DMS 273 treated with DMSO at 0.1 percent for 48 hours (cell line): ENCODE measurements around the gene ZNF273.
A peak's percentile ranks its signal among the peaks of the same experiment; 100 is the strongest.

Source experiments
- DNase-seq: peaks from one replicate; lab custom pipeline; 2025; lab: John Stamatoyannopoulos, UW

The ZNF273 gene

DNA sequence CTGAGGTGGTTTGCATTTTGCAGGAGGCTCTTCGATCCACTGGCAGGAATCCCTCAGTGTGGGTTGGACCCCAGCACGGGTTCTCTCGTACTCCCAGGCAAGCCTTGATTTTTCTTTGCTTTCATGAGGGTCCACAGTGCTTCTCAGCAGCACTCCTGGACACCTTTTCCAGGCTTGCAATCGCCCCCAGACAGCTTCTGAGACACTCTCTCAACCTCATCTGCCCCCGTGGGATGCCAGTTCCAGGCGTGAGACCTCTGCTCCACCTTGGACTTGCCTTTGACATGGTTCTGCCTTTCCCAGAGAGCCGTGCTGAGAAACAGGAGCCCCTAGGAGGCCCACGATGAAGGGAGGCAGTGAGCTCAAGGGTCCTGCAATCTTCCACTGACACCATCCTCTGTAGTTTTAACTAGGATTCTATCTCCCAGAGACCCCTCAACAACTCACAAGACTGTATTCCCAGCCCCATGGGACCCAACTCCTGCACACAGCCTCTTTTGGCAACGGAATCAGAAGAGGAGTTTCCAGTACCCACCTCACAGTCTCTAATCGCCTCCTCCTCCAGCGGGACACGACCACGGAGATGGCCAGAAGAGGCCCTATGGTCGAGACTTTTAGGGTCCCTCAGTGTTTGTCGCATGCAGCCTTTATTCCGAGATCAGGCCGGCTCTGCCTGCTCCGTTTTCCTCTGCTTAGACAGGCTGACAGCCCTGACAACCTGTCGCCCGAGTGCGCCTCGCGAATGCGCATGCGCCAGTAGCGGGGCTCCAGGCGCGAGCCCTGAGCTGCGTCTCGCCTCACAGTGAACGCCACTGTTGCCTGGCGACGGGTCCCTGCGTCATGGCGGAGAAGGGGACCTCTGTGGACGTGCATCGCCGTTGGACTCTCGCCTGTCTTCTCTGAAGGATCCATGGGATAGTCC, 26.0 kb upstream of the ZNF273 start:
- DNase-seq, result peak; percentile 27

DNA sequence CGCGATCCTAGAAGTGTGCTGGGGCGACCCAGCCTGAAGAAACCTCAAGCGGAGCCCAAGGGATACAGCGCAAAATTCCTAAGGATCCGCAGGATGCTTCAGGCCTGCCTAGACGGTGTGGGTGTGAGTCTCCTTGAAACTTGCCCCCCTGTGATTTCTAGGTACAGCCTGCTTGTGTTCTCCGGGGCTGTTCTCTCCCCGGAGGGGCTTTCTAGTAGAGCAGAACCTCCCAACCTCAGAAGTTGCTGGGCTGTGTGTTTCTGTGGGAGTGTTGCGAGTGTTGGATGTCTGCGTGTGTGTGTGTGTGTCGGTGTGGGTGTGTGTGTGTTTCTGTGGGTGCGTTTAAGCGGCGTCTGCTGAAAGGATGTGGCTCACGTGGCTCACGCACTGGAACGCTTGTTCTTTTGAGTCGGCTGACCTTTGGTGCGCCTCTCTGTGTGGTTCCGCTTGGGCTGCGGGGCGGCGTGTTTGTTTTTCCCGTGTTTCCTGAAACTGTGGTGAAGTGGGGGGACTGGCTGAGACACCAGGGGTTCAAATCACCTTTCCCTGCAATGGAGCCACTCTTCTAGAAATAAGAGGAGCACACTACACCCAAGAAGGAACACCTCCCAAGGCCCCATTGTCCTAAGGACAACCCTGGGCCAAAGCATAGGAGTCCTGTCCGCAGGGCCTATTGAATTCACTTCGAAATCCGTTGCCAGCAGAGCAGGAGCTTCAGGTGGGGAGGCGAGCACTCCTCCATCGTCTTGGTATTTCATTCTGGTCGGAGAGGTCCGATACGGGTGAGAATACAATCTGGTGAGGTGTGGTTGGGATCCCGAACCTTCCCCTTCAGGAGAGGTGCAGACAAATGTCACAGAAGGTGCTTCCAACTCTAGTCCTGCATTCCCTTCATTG, 25.1 kb upstream of the ZNF273 start:
- DNase-seq, result no peak

DNA sequence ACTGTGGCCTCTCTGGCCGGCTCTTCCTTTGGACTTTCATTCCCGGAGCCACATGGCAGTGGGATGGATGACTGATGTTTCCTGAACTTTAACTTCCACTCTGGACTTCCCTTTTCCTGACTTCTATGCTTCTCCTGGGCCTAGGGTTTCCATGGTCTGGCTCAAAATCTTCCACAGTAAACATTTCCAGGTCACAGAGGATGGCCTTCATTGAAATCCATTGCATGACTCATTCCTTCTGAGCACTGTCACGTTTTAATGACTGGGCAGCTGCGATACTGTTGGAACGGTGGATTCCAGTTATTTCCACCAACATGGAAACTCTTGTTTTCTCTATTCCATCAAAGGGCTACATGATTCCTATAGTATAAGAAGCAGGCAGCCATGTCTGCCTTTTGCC, 24.4 kb upstream of the ZNF273 start:
- DNase-seq, result no peak

DNA sequence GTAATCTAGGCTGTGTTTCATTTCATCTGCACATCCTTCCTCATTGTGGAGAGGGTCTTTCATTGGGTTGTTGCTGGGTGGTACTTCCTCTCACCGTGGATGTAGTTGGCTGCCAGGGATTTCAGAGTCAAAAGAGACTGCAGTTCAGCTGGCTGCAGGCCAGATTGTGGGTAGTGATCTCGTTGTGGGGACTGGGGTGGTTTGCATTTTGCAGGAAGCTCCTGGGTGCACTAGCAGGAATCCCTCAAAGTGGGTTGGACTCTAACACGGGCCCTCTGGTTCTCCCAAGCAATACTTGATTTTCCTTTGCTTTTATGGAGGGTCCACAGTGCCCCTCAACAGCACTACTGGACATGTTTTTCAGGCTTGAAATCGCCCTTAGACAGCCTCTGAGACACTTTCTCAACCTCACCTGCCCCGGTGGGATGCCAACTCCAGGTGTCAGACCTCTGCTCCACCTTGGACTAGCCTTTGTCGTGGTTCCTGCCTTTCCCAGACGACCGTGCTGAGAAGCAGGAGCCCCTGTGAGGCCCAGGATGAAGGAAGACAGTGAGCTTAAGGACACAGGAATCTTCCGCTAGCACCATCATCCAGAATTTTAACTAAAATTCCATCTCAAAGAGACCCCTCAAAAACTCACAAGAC, 23.9 kb upstream of the ZNF273 start:
- DNase-seq, result no peak

DNA sequence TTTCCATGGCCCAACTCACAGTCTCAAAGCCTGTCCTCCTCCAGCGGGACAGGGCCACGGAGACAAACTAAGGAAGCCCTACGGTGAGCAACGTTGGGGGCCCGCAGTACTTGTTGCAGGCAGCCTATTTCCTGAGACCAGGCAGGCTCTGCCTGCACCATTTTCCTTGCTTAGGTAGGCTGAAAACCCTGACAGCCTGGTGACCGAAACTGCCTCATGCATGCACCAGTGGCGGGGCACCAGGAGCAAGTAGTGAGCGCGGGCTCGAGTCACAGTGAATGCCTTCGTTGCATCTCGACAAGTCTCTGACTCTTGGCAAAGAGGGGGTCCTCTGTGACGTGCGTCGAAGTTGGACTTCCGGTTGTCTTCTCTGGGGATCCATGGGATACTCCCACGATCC, 23.3 kb upstream of the ZNF273 start:
- no peak for DNase-seq

DNA sequence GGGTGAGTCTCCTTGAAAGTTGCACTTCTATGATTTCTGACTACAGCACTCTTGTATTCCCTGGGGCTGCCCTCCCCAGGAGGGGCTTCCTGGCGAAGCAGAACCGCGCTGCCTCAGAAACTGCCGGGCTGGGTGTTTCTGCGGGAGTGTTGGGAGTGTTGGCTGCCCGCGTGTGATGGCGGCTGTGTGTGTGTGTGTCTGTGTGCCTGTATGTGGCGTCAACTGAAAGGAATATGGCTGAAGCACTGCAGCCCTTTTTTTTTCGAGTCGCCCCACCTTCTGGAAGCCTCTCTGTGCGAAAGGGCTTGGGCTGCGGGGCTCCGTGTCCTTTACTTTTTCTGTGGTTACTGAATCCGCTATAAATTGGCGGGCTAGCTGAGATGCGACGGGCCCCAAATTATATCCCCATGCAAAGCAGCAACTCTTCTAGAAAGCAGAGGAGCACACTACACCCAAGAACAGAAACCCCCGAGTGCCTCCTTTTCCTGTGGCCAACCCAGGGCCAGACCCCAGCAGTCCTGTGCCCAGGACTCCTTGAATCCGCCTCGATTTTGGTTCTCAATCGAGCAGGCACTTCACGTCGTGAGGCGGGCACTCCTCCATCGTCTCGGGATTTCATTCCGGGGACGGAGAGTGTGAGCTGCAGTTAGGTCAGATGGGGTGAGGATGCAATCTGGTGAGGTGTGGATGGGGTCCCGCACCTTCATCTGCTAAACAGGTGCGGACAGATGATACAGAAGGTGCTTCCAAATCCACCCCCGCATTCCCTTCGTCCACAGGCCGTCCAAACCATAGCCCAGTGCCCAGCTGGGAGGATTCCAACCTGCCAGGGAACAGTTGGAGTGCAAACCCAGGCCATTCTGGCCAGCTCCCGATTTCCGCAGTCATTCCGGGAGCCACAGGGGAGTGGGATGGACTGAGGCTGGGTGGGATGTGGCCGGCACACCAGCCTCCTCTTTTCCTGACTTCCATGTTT, 22.5 kb upstream of the ZNF273 start:
- no peak for DNase-seq

DNA sequence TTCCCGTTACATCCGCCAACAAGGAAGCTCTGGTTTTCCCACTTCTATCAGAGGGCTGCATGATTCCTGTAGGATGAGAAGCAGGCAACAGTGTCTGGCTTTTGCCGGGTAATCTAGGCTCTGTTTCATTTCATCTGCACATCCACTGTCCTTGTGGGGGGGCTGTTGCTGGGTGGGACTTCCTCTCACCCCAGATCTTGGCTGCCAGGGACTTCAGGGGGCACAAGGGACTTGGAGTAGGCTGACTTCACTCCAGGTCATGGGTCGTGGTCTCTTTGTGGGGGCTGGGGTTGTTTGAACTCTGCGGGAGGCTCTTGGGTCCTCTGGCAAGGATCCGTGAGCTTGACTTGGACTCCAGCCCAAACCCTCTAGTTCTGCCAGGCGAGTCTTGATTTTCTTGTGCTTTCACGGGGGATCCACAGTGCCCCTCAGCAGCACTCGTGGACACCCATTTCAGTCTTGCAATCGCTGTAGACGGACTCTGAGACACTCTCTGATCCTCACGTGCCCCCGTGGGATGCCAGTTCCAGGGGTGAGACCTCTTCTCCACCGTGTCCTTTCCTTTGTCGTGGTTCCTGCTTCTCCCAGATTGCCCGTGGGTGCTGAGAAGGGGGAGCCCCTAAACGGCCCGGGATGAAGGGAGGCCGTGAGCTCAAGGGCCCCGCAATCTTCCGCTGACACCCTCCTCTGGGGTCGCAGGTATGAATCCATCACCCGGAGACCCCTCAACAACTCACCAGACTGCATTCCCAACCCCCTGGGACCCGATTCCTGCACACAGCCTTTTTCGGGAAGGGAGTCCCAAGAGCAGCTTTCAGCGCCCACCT, 21.4 kb upstream of the ZNF273 start:
- no peak for DNase-seq

DNA sequence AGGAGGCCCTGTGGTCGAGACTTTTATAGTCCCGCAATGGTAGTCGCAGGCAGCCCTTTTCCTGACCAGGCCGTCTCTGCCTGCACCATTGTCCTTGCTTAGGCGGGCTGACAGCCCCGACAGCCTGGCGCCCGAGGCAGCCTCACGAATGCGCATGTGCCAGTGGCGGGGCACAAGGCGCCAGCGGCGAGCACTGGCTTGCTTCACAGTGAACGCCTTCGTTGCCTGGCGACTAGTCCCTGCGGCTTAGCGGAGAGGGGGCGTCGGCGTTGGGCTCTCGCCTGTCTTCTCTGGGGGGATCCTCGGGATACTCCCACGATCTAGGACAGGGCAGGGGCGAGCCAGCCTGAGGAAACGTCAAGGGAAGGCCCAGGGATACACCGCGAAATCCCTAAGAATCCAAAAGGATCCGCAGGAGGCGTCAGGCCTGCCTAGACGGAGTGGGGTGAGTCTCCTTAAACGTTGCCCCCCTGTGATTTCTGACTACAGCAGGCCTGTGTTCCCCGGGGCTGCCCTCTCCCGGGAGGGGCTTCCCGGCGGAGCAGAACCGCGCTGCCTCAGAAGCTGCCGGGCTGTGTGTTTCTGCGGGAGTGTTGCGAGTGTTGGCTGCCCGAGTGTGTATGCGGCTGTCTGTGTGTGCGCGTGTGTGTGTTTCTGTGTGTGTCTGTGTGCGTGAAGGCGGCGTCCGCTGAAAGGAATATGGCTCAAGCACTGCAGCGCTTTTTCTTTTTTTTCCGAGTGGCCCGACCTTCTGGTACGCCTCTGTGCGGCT, 20.5 kb upstream of the ZNF273 start:
- no peak for DNase-seq

GRCh38 chr7:64883113-64883905, 19.8 kb upstream of the ZNF273 start:
- no peak for DNase-seq

DNA sequence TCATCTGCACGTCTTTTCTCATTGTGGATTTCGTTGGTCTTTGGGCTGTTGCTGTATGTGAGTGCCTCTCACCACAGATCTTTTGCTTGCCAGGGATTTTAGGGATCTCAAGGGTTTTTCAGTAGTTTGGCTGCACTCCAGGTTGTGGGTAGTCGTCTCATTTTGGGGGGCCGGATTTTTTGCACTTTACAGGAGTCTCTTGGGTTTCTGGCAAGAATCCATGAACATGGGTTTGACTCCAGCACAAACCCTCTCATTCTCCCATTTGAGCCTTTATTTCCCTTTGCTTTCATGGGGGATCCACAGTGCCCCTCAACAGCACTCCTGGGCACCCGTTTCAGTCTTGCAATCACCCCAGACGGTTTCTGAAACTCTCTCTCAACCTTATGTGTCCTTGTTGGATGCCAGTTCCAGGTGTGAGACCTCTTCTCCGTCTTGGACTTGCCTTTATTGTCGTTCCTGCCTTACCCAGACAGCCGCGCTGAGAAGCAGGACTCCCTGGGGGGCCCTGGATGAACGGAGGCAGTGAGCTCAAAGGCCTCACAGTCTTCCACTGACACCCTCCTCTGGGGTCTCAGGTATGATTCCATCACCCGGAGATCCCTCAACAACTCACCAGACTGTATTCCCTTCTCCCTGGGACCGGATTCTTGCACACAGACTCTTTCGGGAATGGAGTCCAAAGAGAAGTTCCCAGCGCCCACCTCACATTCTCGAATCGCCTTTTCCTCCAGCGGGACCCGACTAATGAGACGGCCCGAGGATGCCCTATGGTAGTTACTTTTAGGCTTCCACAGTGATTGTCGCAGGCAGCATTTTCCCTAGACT, 18.8 kb upstream of the ZNF273 start:
- no peak for DNase-seq

DNA sequence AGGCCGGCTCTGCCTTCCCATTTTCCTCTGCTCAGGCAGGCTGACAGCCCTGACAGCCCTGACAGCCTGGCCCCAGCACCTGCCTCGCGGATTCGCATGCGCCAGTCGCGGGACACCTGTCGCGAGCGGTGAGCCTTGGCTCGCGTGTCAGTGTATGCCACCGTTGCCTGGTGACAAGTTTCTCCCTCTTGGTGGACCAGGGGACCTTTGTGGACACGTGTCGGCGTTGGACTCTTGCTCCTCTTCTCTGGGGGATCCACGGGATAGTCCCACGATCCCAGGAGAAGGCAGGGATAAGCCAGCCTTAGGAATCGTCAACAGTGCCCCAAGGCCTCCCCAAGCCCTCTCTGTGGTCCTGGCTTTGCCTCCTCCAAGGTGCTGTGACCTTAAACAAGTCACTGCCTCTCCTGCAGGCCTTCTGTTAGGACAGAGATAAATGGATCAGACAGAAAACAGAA, 18.1 kb upstream of the ZNF273 start:
- no peak for DNase-seq

GRCh38 chr7:64885520-64886240, 17.4 kb upstream of the ZNF273 start:
- DNase-seq, result no peak

DNA sequence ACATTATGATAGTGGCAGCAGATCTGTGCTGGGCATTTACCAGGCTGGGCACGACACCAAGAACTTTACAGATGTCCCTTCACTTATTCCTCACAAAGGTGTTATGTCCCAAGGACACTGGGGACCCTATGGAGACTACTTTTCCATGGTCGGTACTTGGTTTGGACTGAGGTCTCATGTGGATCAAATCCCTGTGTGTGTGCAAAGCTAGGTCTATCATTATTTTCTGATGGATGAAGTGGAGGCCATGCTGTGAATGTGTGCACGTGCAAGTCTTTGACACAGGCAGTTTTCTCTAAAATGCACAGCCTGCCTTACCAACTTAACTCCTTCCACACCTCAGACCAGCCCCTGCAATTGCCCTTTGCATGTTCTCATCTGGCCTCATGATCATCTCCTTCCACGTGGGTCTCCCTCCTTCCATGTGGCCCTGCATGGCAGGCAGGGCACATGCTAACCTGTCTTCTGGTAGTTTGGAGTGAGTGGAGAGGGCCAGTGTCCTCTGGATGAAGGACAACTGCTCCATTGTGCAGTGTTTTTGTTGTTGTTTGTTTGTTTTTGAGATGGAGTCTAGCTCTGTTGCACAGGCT, 16.0 kb upstream of the ZNF273 start:
- DNase-seq, result no peak

DNA sequence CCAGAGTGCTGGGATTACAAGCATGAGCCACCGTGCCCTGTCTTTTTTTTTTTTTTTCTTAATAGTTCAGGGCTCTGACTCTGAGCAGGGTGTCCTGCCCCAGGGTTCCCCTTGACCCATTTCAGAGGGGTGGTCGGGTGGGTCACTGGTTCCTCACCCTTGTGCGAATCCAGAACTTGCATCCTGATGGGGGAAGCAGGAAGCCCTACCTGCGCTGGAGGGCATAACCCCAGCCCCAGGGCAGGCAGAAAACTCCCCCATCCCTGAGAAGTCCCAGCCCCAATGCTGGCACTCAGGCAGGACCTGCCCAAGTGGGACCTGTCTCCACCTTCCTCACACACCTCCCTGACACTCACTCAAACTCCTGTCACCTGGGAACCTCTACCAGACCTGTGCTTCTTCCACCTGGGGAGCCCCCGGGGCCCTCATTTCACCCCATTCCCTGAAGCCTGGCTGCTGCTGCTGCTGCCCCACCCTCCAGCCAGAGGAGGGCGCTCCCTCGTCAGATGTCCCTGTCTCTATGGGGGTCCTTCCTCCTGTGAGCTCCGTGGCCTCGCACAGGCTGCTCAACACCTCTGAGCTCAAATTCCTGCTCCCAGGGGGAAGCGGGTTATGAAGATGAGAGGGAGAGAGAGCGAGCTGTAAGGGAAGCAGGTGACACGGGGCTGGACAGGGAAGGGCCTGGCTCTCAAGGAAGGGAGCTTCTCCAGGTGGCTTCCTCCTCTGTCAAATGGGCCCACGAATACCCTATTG, 15.1 kb upstream of the ZNF273 start:
- DNase-seq, result no peak

GRCh38 chr7:64888561-64888900, 14.5 kb upstream of the ZNF273 start:
- no peak for DNase-seq
